NCI-H2196 (cell line): ENCODE measurements around the gene GRHPR.
A peak's percentile ranks its signal among the peaks of the same experiment; 100 is the strongest.
"Not testable (repeated sequence)": the region's sequence is repeated elsewhere in the genome, so short reads cannot be mapped to it uniquely, and the experiment has no call there.

Source experiments
- DNase-seq: peaks from one replicate; lab custom pipeline; 2025; ENCODE audit not compliant: unreplicated experiment; lab: John Stamatoyannopoulos, UW

GRHPR gene

DNA sequence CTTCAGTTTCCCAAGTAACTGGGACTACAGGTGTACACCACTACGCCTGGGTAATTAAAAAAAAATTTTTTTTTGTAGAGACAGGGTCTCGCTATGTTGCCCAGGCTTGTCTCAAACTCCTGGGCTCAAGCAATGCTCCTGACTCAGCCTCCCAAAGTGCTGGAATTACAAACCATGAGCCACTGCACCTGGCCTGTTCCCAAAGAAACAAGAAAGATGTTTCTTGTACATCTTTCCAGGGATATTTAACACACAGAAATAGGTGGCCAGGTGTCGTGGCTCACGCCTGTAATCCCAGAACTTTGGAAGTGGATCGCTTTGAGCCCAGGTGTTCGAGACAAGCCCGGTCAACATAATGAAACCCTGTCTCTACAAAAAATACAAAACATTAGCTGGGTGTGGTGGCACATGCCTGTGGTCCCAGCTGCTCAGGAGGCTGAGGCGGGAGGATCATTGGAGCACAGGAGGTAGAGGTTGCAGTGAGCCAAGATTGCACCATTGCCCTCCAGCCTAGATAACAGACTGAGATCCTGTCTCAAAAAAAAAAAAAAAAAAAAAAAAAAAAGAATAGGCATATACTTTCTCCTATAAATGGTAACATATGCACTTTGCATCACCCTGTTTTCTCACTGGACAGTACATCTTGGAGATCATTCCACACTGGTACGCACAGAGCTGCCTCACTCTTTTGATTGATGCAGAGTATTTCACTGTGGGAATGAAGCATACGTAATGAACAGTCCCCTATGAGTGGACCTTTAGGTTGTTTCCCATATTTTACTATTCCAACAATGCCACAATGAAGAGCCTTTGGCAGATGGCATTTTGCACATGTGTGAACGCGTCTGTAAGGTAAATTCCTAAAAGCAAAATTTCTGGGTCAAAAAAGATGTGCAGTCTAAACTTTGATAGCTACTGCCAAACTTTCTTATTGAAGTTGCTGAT is 2.0 kb upstream of the GRHPR start:
- DNase-seq: no peak

DNA sequence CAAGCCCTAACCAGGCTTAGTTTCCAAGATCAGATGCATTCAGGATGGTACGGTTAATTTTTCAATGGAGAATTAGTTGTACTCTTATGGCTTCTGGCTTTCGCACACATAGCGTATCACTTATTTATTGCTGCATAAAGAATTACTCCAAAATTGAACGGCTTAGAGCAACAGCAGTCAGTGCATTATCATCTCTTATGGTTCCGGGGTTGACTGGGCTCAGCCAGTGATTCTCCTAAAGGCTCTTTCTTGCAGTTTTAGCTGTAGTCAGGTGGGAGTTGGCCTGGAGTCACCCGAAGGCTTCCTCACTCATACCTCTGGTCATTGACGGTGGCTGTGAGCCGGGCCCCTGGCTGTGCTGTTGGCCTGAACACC is 595 bp upstream of the GRHPR start:
- DNase-seq: no peak

DNA sequence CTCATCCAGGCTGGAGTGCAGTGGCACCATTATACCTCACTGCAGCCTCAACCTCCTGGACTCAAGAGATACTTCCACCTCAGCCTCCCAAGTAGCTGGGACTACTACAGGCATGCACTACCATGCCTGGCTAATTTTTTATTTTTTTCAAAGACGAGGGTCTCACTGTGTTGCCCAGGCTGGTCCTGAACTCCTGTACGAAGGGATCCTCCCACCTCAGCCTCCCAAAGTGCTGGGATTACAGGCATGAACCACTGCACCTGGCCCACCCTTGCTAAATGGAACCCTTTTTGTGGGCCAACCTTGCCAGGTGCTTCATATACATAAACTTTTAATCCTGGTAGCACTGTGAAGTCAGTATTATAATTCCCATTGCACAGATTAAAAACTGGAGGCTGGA is 1.0 kb downstream of the GRHPR start:
- DNase-seq: no peak

DNA sequence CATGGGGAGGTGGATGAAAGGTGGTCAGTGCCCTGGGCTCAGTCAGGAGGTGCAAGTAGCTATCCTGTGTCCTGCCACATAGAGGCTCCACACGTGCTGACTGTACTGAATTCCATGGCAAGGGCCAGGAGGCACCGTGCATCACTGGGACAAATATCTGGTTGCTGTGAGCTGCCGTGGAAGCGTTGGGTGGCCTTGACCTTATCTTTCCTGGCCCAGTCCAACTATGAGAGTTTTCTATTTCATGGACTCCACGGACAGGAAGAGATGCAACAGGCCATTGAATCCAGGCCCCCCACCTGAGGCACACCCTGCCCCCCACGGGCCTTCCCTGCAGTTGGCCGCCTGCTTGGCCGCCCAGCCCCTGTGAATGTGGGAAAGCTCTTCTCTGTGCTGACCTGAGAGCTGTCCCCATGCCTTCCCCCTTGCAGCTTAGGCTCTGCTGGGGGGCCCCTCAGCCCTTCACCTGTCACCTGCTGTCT is 1.7 kb downstream of the GRHPR start:
- no peak for DNase-seq

DNA sequence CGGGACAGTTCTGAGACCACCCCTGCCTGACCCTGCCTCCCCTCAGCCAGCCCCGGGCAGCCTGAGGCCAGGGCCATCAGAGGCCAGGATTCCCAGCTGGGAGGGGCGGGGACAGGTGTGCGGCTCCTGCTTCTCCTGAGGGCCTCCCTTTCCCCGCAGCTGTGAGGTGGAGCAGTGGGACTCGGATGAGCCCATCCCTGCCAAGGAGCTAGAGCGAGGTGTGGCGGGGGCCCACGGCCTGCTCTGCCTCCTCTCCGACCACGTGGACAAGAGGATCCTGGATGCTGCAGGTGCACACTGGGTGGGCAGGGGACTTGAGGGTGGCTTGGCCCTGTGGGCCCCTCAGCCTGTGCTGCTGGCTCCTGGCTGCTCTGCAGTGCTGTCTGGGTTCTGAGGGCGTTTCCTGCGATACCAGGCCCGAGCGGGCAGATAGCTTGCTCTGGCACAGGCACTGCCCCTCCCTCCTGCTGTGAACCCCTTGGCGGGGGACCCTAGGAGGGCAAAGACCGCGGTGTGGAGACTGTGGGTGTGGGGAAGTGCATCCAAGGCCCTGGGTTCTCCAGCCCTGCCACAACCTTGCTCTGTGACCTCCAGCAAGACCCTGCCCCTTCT is 2.3 kb downstream of the GRHPR start:
- DNase-seq: no peak

DNA sequence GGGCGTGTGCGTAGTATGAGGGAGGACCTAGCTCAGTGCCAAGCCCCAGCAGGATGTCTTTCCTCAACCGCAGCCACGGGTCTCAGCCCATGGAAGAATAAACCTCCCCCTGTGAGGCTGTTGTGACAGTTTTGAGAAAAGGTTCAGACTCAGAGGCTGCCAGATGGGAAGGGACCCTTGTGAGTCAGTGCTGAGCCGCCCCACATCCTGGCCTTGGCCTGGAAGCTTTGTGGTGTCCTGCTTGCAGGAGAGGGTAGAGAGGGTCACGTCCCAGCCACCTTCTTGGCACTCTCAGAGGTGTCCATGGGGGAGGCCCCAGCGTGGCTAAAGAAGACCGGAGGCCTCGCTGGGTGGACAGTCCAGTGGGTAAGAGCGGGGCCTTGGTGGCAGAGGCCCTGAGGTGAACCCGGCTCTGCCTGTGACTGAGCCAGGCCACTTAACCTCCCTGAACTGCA is 2.8 kb downstream of the GRHPR start:
- no peak for DNase-seq

DNA sequence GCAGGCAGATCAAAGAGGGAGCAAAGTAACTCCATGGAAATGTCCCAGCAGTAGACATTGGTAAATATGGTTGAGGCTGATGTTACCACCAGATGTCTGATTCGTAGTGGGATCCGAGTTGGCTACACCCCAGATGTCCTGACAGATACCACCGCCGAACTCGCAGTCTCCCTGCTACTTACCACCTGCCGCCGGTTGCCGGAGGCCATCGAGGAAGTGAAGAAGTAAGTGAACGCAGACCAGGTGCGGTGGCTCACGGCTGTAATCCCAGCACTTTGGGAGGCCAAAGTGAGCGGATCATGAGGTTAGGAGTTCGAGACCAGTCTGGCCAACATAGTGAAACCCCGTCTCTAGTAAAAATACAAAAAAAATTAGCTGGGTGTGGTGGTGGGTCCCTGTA is 3.9 kb downstream of the GRHPR start:
- not testable (repeated sequence) for DNase-seq

DNA sequence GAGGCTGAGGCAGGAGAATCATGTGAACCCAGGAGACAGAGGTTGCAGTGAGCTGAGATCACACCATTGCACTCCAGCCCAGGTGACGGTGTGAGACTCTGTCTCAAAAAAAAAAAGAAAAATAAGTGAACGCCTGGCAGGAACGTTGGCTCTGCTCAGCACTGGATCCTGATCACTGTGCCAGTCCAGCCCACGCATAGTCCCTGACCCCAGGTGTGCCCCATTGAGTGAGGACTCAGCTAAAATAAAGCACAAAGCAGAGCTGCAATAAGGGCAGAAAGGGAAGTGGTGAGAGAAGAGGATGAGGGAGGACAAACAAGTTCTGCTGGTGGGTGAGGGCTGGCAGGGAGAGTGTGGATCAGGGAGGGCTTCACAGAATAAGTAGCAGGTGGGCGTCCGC is 4.3 kb downstream of the GRHPR start:
- DNase-seq: no peak

DNA sequence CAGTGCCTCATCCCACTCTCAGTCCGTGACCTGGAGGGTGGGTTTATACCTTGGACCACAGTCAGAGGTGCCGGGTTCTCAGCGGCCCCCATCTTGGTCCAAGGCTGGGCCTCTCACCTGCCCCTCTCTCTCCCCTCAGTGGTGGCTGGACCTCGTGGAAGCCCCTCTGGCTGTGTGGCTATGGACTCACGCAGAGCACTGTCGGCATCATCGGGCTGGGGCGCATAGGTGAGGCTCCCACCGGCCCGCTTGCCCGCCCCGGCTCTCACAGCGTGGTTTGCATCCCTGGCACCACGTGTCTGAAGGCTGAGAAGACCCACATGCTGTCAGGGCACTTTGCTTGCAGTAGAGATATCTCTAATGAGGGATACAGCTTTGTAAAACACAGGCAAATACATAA is 5.8 kb downstream of the GRHPR start:
- DNase-seq: no peak

DNA sequence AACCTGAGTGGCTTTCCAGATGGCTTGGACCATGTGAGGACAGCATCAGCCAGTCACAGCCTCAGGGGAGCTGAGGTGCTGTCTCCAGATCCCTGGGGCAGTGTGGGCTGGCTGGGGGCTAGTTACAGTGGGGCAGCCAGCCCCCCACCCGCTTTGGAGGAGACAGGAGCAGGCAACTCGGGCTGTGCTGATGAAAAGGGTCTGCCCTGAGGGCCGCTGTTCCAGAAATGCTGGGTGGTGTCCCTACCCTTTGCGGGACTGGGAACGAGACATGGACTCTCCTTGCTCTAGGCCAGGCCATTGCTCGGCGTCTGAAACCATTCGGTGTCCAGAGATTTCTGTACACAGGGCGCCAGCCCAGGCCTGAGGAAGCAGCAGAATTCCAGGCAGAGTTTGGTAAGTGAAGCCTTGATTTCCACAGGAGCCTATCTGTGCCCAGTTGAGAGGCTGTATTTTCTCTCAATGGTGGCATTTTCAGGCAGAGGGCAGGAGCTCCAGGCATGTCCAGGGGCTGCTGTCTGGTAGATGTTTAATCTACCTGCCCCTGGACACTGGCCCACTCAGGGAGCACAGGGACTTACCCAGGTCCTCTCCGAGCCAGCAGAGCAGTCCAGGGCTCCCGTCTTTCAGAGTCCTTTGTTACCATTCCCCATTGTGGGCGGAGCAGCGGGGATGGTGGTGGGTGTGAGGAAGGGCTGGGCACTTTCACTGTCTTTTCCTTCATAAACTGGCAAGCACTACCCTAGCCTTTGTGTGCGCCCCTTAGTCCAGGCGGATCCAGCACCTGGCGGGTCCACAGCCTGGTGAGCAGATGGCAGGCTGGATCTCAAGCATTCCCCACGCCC is 7.2 kb downstream of the GRHPR start:
- no peak for DNase-seq

DNA sequence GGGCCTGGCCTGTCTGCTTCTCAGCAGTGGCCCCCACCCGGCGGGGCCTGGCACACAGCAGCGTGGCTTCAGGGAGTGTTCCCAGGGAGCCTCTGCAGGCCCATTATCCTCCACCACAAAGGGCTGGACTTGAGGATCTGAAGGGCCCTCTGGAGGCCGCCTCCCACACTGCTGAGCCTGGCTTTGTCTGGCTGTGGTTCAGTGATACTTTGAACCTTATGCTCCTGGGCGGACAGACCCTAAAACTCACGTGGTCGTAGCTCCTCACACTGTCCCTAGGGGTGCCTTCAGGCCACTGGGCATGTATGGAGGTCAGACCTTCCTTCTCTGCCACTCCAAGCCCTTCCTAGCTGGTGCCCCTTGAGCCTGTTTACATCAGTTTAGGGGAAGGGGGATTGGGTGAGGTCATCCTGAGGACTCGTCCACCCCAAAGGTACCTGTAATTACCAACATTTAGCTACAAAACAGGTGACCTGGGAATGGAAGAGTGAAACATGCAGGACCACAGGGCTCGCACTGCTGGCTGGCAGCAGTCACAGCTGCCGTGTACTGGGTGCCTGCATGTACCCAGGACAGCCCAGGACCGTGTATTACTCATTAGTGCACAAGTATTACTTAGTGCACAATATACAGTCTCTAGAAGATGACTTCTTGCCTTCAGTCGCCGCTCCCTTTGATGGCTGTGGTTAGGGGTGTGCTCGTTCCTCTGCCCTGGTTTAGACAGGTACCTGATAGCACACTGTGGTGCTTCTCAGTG is 8.5 kb downstream of the GRHPR start:
- peak; percentile 29 for DNase-seq

DNA sequence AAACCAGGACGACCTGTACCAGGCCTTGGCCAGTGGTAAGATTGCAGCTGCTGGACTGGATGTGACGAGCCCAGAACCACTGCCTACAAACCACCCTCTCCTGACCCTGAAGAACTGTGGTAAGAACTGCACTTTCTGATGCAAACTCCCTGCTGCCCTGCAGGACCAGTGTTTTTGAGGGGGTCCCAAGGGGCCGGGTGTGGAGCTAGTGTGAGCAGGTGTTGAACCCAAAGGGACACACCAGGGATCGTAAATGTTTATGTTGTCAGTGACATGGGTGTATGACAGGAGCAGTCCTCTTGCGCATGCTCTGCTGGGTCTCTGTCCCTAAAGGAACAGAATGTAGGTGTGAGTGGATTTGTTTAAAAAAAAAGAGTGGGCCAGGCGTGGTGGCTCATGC is 9.5 kb downstream of the GRHPR start:
- no peak for DNase-seq

DNA sequence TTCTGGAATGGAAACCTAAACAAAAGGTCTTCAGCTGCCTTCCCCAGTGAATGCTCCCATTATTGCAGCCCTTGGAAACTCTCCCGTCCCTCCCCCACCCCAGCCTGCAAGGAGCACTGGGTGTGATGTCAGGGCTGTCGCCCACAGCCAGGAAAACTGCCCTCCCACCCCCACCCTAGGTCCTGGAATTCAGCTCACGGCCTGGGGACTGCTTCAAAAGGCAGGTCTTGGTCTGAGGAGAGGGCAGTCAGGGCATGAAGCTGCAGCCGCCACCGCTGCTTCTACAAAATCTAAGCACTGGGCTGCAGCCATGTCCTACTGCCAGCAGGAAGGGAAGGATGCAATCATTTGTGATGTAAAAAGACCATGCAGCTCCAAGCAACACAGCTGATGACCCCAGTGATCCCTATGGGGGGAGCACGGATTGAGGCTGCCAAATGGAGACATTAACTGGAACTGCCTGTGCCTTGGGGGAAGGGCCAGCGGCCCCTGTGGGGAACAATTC is 11.4 kb downstream of the GRHPR start:
- DNase-seq: no peak

DNA sequence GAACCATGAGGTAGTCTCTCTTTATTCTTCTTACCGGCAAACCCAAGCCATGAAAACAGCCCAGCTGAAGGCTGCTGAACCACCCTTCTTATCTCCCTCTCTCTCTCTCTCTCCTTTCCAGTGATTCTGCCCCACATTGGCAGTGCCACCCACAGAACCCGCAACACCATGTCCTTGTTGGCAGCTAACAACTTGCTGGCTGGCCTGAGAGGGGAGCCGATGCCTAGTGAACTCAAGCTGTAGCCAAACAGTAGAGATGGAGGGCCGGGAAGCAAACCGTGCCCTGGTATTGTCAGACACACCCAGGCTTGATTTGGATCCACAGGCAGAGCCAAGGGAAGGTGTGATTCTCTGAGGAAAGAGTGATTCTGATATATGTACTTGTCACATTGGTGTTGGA is 14.0 kb downstream of the GRHPR start:
- no peak for DNase-seq

DNA sequence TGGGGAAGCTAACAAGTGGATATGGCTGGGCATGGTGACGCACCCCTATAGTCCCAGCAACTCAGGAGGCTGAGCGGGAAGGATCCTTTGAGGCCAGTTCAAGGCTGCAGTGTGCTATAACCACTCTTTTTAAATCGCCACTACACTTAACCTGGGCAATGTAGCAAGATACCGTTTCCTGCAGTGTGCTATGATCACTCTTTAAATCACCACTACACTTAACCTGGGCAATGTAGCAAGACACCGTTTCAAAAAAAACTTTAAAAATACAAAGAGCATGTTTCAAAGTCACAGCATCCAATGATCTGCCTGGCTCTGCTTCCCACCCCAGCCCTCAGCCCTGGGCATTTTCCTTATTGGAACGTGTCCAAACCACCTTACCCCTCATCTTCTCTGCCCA is 14.5 kb downstream of the GRHPR start:
- no peak for DNase-seq

DNA sequence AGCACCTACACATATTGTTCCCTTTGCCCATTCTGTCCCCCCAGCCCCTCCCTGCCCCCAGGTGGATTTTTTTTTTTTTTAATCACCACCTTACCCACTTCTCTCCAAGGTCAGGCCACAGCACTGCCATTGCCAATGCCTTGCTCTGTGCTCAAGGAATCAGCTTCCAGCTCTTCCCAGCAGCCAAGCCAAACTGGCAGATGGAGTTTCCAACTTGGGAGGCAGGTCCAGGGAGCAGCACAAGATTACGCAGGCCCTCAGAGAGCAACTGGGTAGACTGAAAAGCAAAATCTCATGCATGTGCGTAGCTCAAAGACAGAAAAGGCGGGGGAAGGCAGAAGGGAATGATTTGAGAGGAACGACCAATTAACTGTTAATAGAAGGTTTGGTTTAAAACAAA is 15.1 kb downstream of the GRHPR start:
- no peak for DNase-seq

DNA sequence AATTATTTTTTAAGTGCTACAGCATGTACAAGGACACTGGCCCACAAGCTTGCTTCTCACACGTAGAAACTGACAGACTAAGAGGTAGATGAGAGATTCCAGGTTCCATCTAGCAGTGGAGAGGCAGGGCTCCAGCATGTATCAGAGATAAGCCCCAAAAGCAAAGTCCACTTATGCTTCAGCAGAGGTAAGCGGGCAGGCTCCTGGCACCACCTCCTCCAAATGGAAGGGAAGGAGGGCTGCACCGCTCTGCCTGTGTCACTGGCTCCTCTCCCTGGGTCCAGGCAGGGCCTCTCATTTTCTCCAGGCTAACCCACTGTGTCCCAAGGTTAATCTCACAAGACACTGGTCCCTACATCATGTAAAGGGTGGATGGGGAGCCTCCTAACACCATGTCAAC is 15.9 kb downstream of the GRHPR start:
- DNase-seq: no peak

DNA sequence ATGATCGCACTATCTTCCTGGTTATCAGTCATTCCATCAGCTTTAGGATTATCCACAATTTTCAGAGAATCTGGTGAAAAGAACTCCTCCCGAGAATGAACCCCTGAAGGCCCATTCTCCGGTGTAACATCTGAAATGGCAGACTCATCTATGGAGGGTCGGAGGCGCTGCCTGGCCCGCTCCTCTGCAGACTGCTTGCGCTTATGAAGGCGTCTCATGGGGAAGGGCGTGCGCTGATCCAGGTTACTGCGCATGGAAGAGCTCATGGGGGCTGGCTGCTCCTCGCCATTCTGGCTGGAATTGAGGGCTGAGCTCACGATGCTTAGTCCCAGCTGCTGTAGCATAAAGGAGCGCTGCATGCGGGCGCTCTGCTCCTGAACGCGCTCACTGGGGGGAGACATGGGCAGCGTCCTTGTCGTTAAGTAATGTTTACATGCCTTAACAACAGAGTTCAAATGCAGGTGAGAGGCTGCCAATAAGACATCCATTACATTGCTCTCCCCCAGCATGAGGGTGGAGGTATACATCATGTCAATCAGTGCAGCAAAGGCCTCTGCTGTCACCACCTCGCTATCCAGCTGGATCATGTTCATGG is 19.4 kb downstream of the GRHPR start:
- DNase-seq: no peak

DNA sequence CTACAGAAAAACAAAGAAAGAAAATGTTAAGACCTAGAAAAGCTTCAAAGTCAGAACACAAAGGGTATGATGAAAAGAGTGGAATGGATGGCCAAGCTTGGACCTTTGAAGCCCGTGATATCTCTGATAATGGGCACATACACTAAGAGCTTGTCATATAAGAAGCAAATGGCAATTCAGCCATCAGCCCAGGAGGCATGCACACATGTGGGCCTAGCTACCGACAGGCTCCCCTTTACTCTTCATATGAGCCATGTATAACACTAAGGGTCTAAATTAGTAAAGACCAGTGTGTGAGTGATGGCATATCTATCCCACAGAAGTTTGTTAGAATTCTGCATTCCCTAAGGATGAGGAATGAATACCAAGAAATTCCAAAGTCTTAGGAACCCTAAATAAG is 20.1 kb downstream of the GRHPR start:
- no peak for DNase-seq

DNA sequence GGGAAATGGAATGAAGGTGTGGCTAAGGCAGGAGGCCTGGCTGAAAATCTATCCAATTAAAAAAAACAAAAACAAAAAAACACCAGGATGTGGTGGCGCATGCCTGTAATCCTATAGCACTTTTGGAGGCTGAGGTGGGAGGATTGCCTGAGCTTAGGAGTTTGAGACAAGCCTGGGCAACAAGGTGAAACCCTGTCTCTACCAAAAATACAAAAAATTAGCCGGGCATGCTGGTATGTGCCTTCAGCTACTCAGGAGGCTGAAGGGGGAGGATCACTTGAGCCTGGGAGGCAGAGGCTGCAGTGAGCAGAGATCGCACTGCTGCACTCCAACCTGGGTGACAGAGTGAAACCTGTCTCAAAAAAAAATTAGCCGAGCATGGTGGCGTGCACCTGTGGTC is 21.1 kb downstream of the GRHPR start:
- no peak for DNase-seq
